Erythroblast (primary cell): ENCODE measurements around the gene UPK3B.
"Not testable (repeated sequence)": the region's sequence is repeated elsewhere in the genome, so short reads cannot be mapped to it uniquely, and the experiment has no call there.

Experiments used
- GATA1 ChIP-seq: IDR thresholded peaks from 2 replicates; pipeline ENCODE4 v1.6.1; 2011; ENCODE audit warnings: low read depth, mild to moderate bottlenecking, control low read depth, low read length, moderate library complexity
- POLR2A ChIP-seq: IDR thresholded peaks from 2 replicates; pipeline ENCODE4 v1.6.1; 2011; ENCODE audit warnings: mild to moderate bottlenecking, low read length

- not testable (repeated sequence) for TF ChIP-seq POLR2A, GATA1
Observed at GRCh38 chr7:76526183-76526582, 15.8 kb downstream of the UPK3B start.
